GM23338 (cell line): ENCODE results near the gene SLC37A1. TPM values are rescaled to one million over a fixed set of nuclear protein-coding genes. Genes with fewer than 3 reads are reported as not detected.

Experiments used
- ATAC-seq: fragments of 200-7000 bp; cut with Tn5 transposase; 3 replicates; pipeline ENCODE4 v1.9.1; 2020
- DNase-seq: peaks from one replicate; pipeline ENCODE4 v3.0.0-alpha.2; 2015; ENCODE audit warnings: low spot score
- H2AFZ ChIP-seq: fragments of 200-600 bp; sonication (generic); 2 replicates; pipeline ENCODE4 v1.8.0; 2016; ENCODE audit warnings: antibody characterized with exemption, mild to moderate bottlenecking, moderate library complexity
- H3F3A ChIP-seq: fragments of 200-600 bp; sonication (generic); replicated peaks from 2 replicates; pipeline ENCODE4 v1.8.0; 2017; ENCODE audit warnings: antibody characterized with exemption, mixed run types, low read depth
- H3K27ac ChIP-seq: fragments of 200-600 bp; sonication (generic); 2 replicates; pipeline ENCODE4 v1.6.1; 2016; ENCODE audit warnings: low read depth
- H3K27me3 ChIP-seq: fragments of 200-600 bp; sonication (generic); 2 replicates; pipeline ENCODE4 v1.8.0; 2016; ENCODE audit warnings: mild to moderate bottlenecking, mixed run types, moderate library complexity; ENCODE audit not compliant: insufficient read depth
- H3K36me3 ChIP-seq: fragments of 200-600 bp; sonication (generic); 2 replicates; pipeline ENCODE4 v1.8.0; 2016; ENCODE audit warnings: mild to moderate bottlenecking; ENCODE audit not compliant: insufficient read depth
- H3K4me1 ChIP-seq: fragments of 200-600 bp; sonication (generic); 2 replicates; pipeline ENCODE4 v1.8.0; 2016; ENCODE audit warnings: mild to moderate bottlenecking, moderate library complexity; ENCODE audit not compliant: insufficient read depth
- H3K4me2 ChIP-seq: fragments of 200-600 bp; sonication (generic); 2 replicates; pipeline ENCODE4 v1.7.1; 2017; ENCODE audit warnings: mixed run types
- H3K4me3 ChIP-seq: fragments of 200-600 bp; sonication (generic); 2 replicates; pipeline ENCODE4 v1.6.1; 2016; ENCODE audit warnings: mixed run types
- H3K79me2 ChIP-seq: fragments of 200-600 bp; sonication (generic); replicated peaks from 2 replicates; pipeline ENCODE4 v1.8.0; 2017; ENCODE audit warnings: mild to moderate bottlenecking; ENCODE audit not compliant: insufficient read depth
- H3K9me2 ChIP-seq: fragments of 200-600 bp; sonication (generic); 2 replicates; pipeline ENCODE4 v1.8.0; 2017; ENCODE audit not compliant: insufficient read depth
- H4K20me1 ChIP-seq: fragments of 200-600 bp; sonication (generic); replicated peaks from 2 replicates; pipeline ENCODE4 v1.8.0; 2017; ENCODE audit warnings: mild to moderate bottlenecking; ENCODE audit not compliant: insufficient read depth
- H3K27ac Mint-ChIP-seq: 2 replicates; pipeline ENCODE4 v1.8.0; 2020; ENCODE audit warnings: inconsistent platforms, mild to moderate bottlenecking, moderate library complexity, mixed read lengths
- H3K27me3 Mint-ChIP-seq: 3 replicates; pipeline ENCODE4 v1.8.0; 2022; ENCODE audit warnings: low read depth, mild to moderate bottlenecking, moderate library complexity, mixed read lengths, inconsistent platforms; ENCODE audit not compliant: insufficient read depth, poor library complexity
- H3K36me3 Mint-ChIP-seq: 3 replicates; pipeline ENCODE4 v1.8.0; 2021; ENCODE audit warnings: low read depth, mild to moderate bottlenecking, inconsistent platforms, moderate library complexity, mixed read lengths
- H3K4me1 Mint-ChIP-seq: 3 replicates; pipeline ENCODE4 v1.8.0; 2020; ENCODE audit warnings: mild to moderate bottlenecking, inconsistent platforms, mixed read lengths
- H3K4me3 Mint-ChIP-seq: 3 replicates; pipeline ENCODE4 v1.8.0; 2021; ENCODE audit warnings: moderate library complexity, mild to moderate bottlenecking, inconsistent platforms, mixed read lengths
- H3K9me3 Mint-ChIP-seq: 3 replicates; pipeline ENCODE4 v1.8.0; 2020; ENCODE audit warnings: moderate library complexity, mild to moderate bottlenecking, inconsistent platforms, mixed read lengths
- CREB1 ChIP-seq: fragments of 250-450 bp; sonication (Bioruptor Pico); IDR thresholded peaks from 2 replicates; pipeline ENCODE4 v1.5.0; 2020; ENCODE audit warnings: low read depth, mild to moderate bottlenecking, moderate library complexity
- CTCF ChIP-seq, 2 experiments: fragments of 200-600 bp in 1 of 2; sonication (generic) in 1 of 2; conservative IDR thresholded peaks; 2 replicates each; pipeline versions ENCODE4 v1.5.1 to v1.6.1; 2016 to 2017; ENCODE audit warnings: antibody characterized with exemption in 2 of 2, low read depth in 2 of 2, mild to moderate bottlenecking in 2 of 2, moderate library complexity in 1 of 2
- ETS1 ChIP-seq: IDR thresholded peaks from 2 replicates; pipeline ENCODE4 v1.6.1; 2016; ENCODE audit warnings: antibody characterized with exemption
- EZH2phosphoT487 ChIP-seq: fragments of 200-600 bp; sonication (generic); IDR thresholded peaks from one replicate; pipeline ENCODE4 v1.8.1; 2018; ENCODE audit warnings: antibody characterized with exemption; ENCODE audit not compliant: unreplicated experiment
- JUNB ChIP-seq: IDR thresholded peaks from one replicate; pipeline ENCODE4 v1.6.1; 2016; ENCODE audit warnings: antibody characterized with exemption; ENCODE audit not compliant: unreplicated experiment
- POLR2AphosphoS5 ChIP-seq: IDR thresholded peaks from 2 replicates; pipeline ENCODE4 v1.6.1; 2016; ENCODE audit warnings: antibody characterized with exemption, low read depth
- REST ChIP-seq: IDR thresholded peaks from one replicate; pipeline ENCODE4 v1.6.1; 2018; ENCODE audit warnings: antibody characterized with exemption; ENCODE audit not compliant: unreplicated experiment
- ZNF114 ChIP-seq: fragments of 250-450 bp; sonication (Bioruptor Pico); IDR thresholded peaks from 2 replicates; pipeline ENCODE4 v1.5.0; 2020; ENCODE audit warnings: mild to moderate bottlenecking, moderate library complexity
- ZNF331 ChIP-seq: fragments of 250-450 bp; sonication (Bioruptor Pico); IDR thresholded peaks from 2 replicates; pipeline ENCODE4 v1.5.0; 2020; ENCODE audit warnings: low read depth, mild to moderate bottlenecking, moderate library complexity
- ZNF462 ChIP-seq: fragments of 250-450 bp; sonication (Bioruptor Pico); IDR thresholded peaks from 2 replicates; pipeline ENCODE4 v1.5.0; 2020; ENCODE audit warnings: mild to moderate bottlenecking, moderate library complexity
- polyA plus RNA-seq: library from polyadenylated mRNA; unstranded; fragments of >200 nt; fragmentation: Nextera tagmentation; extraction: Ambion mirVana; gene quantifications from 2 replicates; pipeline ENCODE4 v1.2.1, GENCODE V29; 2016
- total RNA-seq: library from RNA; depleted of rRNA; stranded (reverse); fragments of >200 nt; shearing (Covaris generic); gene quantifications from 2 replicates; pipeline ENCODE4 v1.2.3, GENCODE V29; 2014

SLC37A1 gene
- total and polyA plus RNA-seq, 2 experiments from 2014 or later, result 14.0 to 30.3 TPM

GRCh38 chr21:42578761-42579415 lies 65.2 kb downstream of the SLC37A1 start (continued):
- TF ChIP-seq ZNF462 (no peak), ETS1 (no peak), ZNF331 (CRISPR knock-in tag) (no peak), ZNF114 (no peak), POLR2AphosphoS5 (no peak)

GRCh38 chr21:42579456-42580075 lies 65.9 kb downstream of the SLC37A1 start:
- Mint-ChIP-seq H3K4me1 (no peaks in the 10 kb centered on the region), H3K36me3 (peaks cover 42% of the 10 kb centered on the region), H3K4me3 (no peak overlapping the region), H3K27me3 (peaks cover 15% of the 10 kb centered on the region), H3K27ac (no peak overlapping the region), H3K9me3 (peaks cover 19% of the 10 kb centered on the region)
- Histone ChIP-seq H3K27ac (no peak overlapping the region), H3K27me3 (no peaks in the 10 kb centered on the region), H3K9me2 (no peaks in the 10 kb centered on the region; the same call in 1 of the 2 replicates), H2AFZ (no peak overlapping the region), H3K36me3 (peaks cover 11% of the 10 kb centered on the region; the same call in 1 of the 2 replicates), H3K4me2 (no peak overlapping the region), H3K79me2 (no peaks in the 10 kb centered on the region), H3F3A (0 out of 2 replicates have a peak, but pooled peaks cover 4% of the 10 kb centered on the region), H3K4me1 (no peaks in the 10 kb centered on the region), H3K4me3 (no peak overlapping the region), H4K20me1 (no peaks in the 10 kb centered on the region)
- ATAC-seq (peak; percentile 26), DNase-seq (no peak)
- no peak for TF ChIP-seq POLR2AphosphoS5
- TF ChIP-seq CREB1 (CRISPR knock-in tag), result no peak
- TF ChIP-seq REST, result no peak
- TF ChIP-seq EZH2phosphoT487, result no peak
- TF ChIP-seq JUNB, result no peak
- TF ChIP-seq CTCF (conservative IDR thresholded peaks at IDR 0.05; ENCODE audit: low read depth in 2 of 2), result no peak
- no peak for TF ChIP-seq ZNF331 (CRISPR knock-in tag)
